Kidney (tissue), 14 donors: ENCODE results near the gene HOGA1. TPM values are rescaled to one million over a fixed set of nuclear protein-coding genes. Genes with fewer than 3 reads are reported as not detected.

Experiments
- DNase-seq, 5 donors: peaks; one replicate each; pipeline ENCODE4 v3.0.0-alpha.2; 2013 to 2020
- FAIRE-seq: peaks from 2 replicates; lab custom pipeline; 2012; peaks lifted over from hg19 to GRCh38; lab: Jason Lieb, UNC
- H3K27ac ChIP-seq, 2 donors: one replicate each; pipeline ENCODE4 v1.7.0; 2013; ENCODE audit warnings: low read depth in 2 of 2, low read length in 2 of 2, inconsistent platforms in 1 of 2
- H3K27me3 ChIP-seq: one replicate; pipeline ENCODE4 v1.7.1; 2013; ENCODE audit warnings: low read length, inconsistent platforms; ENCODE audit not compliant: control insufficient read depth, insufficient read depth
- H3K36me3 ChIP-seq, 3 donors: one replicate each; pipeline versions ENCODE4 v1.7.0 to v1.7.1; 2013; ENCODE audit warnings: low read length in 3 of 3, control low read depth in 1 of 3, inconsistent platforms in 1 of 3; ENCODE audit not compliant: insufficient read depth in 3 of 3, control insufficient read depth in 2 of 3
- H3K4me1 ChIP-seq, 3 donors: one replicate each; pipeline versions ENCODE4 v1.7.0 to v1.7.1; 2013; ENCODE audit warnings: low read length in 3 of 3, inconsistent platforms in 1 of 3, low read depth in 1 of 3; ENCODE audit not compliant: control insufficient read depth in 2 of 3, insufficient read depth in 2 of 3
- H3K4me3 ChIP-seq, 3 donors: one replicate each; pipeline versions ENCODE4 v1.7.0 to v1.8.1; 2013; ENCODE audit warnings: low read length in 3 of 3, control low read depth in 1 of 3, inconsistent platforms in 1 of 3
- H3K9ac ChIP-seq, 3 donors: one replicate each; pipeline versions ENCODE4 v1.7.0 to v1.7.1; 2013; ENCODE audit warnings: low read length in 3 of 3, control low read depth in 1 of 3, inconsistent platforms in 1 of 3
- H3K9me3 ChIP-seq, 3 donors: one replicate each; pipeline versions ENCODE4 v1.7.0 to v1.7.1; 2013; ENCODE audit warnings: low read length in 3 of 3, control low read depth in 1 of 3, inconsistent platforms in 1 of 3; ENCODE audit not compliant: control insufficient read depth in 2 of 3, insufficient read depth in 1 of 3
- CTCF ChIP-seq: IDR thresholded peaks from 3 replicates; pipeline ENCODE4 v1.5.1; 2012; ENCODE audit warnings: mild to moderate bottlenecking, moderate library complexity, borderline replicate concordance; ENCODE audit not compliant: insufficient read depth; ENCODE audit errors: extremely low read depth
- intact Hi-C: fragments of 100-400 bp; cut with DNase I; formaldehyde crosslinking; loops from one replicate; pipeline ENCODE4 v1.11.1; 2022
- polyA plus RNA-seq: library from polyadenylated mRNA; stranded (reverse); fragments of 350-450 nt; fragmentation: Illumina TruSeq; extraction: RNeasy Lipid Tissue Mini Kit (QIAGEN cat#74804); gene quantifications from one replicate; pipeline ENCODE4 v1.2.3, GENCODE V29; 2014; ENCODE audit warnings: low read depth, low replicate concordance; ENCODE audit not compliant: insufficient read depth
- total RNA-seq: library from RNA; stranded (reverse); fragmentation: NEBNext Ultra II Directional; extraction: Animal tissue kit (Norgen Biotek cat#: 25700); gene quantifications from one replicate; pipeline ENCODE4 v1.2.1, GENCODE V29; 2021
- donor health status: control.
- donor health status: control.
- donor health status: control.
- donor health status: control.
- donor health status: control.
- donor health status: DM: yes; HTN: yes; CAD: no.
- donor health status: Normal renal cell carcinoma (clear cell type).

The HOGA1 gene
- total and polyA plus RNA-seq, 2 donors from 2014 or later: 28.8 to 100 TPM

DNA sequence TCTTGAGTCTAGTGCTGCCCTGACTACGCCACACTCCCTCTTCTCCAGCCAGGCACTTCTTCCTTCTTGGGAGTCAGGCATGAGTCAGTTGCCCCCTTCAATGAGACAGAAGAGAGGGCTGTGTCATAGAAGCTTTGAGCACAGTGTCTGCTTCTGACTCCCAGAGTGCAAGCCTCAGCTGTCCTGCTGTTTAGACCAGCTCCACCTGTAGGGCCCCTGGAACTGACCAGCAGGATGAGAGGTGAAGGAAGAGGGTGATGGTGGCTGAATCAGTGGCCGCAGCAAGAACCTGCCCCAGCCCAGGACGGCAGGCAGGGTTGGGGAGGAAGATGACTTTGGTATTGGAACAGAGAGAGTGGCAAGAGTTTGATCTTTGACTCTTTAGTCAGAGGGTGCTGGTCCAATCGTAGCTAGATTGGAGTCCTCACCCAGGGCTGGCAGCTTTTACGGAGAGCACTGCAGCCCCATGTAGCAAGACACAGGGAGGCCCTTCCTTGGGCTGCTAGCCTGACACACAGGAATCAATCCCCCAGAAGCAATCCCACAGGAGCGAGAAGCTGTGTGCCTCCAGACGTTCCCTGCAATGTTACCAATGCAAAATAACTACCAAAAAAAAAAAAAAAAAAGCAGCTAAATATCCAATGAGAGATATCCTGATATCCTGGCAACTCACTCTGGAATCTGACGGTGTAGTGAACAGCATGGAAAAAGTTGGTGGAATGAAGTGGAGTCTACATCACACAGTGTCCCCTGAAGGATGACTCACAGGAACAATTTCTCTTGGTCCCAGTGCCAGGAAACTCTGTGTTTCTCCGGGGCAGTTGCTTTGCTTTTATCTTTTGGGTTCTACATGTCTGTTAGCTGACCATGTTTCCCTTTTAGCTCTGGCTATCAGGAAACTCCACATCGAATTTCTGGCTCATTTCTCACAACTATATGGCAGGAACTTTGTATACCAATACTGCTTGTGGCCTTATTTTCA, 12.2 kb downstream of the HOGA1 start:
- no peak for TF ChIP-seq CTCF
- no peak for FAIRE-seq
- peak overlapping the region in 1 of 3 donors; percentile 4 for H3K9ac ChIP-seq
- DNase-seq: peak in 1 of 5 donors; percentile 43
- H3K27me3 ChIP-seq: no peaks in the 10 kb centered on the region
- H3K36me3 ChIP-seq: peaks cover 0 to 19% (median 2%) of the 10 kb centered on the region in 3 donors
- H3K4me3 ChIP-seq: no peak overlapping the region
- intact Hi-C loops: no loop called here
- peaks cover 0 to 11% (median 0%) of the 10 kb centered on the region in 3 donors for H3K4me1 ChIP-seq
- H3K27ac ChIP-seq: peak overlapping the region; percentile 5 to 61
- H3K9me3 ChIP-seq: no peaks in the 10 kb centered on the region

- H3K27me3 ChIP-seq: no peaks in the 10 kb centered on the region
- H3K4me3 ChIP-seq: no peak overlapping the region
- FAIRE-seq (no peak), DNase-seq (peak in 1 of 5 donors; percentile 4)
- no peak overlapping the region for H3K9ac ChIP-seq
- peaks cover 0 to 11% (median 0%) of the 10 kb centered on the region in 3 donors for H3K4me1 ChIP-seq
- H3K9me3 ChIP-seq: no peaks in the 10 kb centered on the region
- intact Hi-C loops: no loop called here
- no peak overlapping the region for H3K27ac ChIP-seq
- no peak for TF ChIP-seq CTCF
- peaks cover 0 to 19% (median 2%) of the 10 kb centered on the region in 3 donors for H3K36me3 ChIP-seq
These were observed 13.6 kb downstream of the HOGA1 start for GRCh38 chr10:97597778-97598177.

GRCh38 chr10:97598407-97599271, 14.4 kb downstream of the HOGA1 start:
- H3K36me3 ChIP-seq: peaks cover 0 to 19% (median 2%) of the 10 kb centered on the region in 3 donors
- H3K27me3 ChIP-seq: no peaks in the 10 kb centered on the region
- peaks cover 0 to 11% (median 0%) of the 10 kb centered on the region in 3 donors for H3K4me1 ChIP-seq
- intact Hi-C loops: no loop called here
- FAIRE-seq: no peak
- DNase-seq: peak in 1 of 5 donors; percentile 73
- no peak overlapping the region for H3K9ac ChIP-seq
- no peaks in the 10 kb centered on the region for H3K9me3 ChIP-seq
- peak overlapping the region; percentile 3 to 53 for H3K27ac ChIP-seq
- no peak overlapping the region for H3K4me3 ChIP-seq
- no peak for TF ChIP-seq CTCF
